ENCODE measurements around the gene MXRA5. TPM values are rescaled to one million over a fixed set of nuclear protein-coding genes. Genes with fewer than 3 reads are reported as not detected.

MXRA5 gene
- total RNA-seq (100 to 1,000 TPM in 1 of 9 donors, 10 to 100 TPM in 5, 1 to 10 TPM in 3; 3.1 to 171 (median 16.6) TPM), polyA plus RNA-seq (10 to 100 TPM in 1 of 3 donors, 1 to 10 TPM in 1, under 1 TPM in 1; 0.97 to 76.4 (median 1.8) TPM)
- long read RNA-seq, donor 1 = 0 reads
- long read RNA-seq, donor 2 = 0 reads
- long read RNA-seq, donor 3 = 0 reads
- long read RNA-seq, donor 4, partial matches to known transcripts = 1 of 5 reads
- long read RNA-seq, donor 4, other reads (novel, unspliced or antisense) = 4 of 5 reads
- long read RNA-seq, donor 5, partial matches to known transcripts = 7 of 12 reads
- long read RNA-seq, donor 5, other reads (novel, unspliced or antisense) = 5 of 12 reads
- long read RNA-seq, donor 6 = 0 reads
- long read RNA-seq, donor 7 = 0 reads
- long read RNA-seq, donor 8 = 0 reads
- long read RNA-seq, donor 9 = 0 reads
- long read RNA-seq, donor 10 = 0 reads

GRCh38 chrX:3346501-3347259 is at the start of gene MXRA5:
TSS of gene MXRA5 (minus strand) at chrX:3346652. CDS start at chrX:3343833, 2,819 bp downstream.
- DNase-seq = peak; percentile 24 to 65 (median 52)
- TF ChIP-seq CTCF (IDR thresholded peaks at IDR 0.05) = no peak
- TF ChIP-seq POLR2A (IDR thresholded peaks at IDR 0.05) = peak in 1 of 2 donors; percentile 44
- Histone ChIP-seq H3K27ac (peak within 1 kb of the TSS in 4 of 5 donors; percentile 56 to 87 (median 79)), H3K27me3 (peaks cover 12% of the 10 kb centered on the region), H3K4me1 (replicated peaks in 1 of 2) (no peaks in the 10 kb centered on the region), H3K36me3 (replicated peaks in 1 of 2) (no peaks in the 10 kb centered on the region), H3K4me3 (peak within 1 kb of the TSS in 1 of 4 donors; percentile 62), H3K9me3 (replicated peaks in 1 of 3) (no peaks in the 10 kb centered on the region)
- intact Hi-C loops (cut with DNase I) = no loop called here
- WGBS, 4 donors = 0 to 2% (median 2%) methylated on average over 1 to 70 of the region's 70 CpGs; no CpG with 5 or more reads in 1 of the 4 donors

- DNase-seq = no peak
- no peak for TF ChIP-seq CTCF (IDR thresholded peaks at IDR 0.05)
- TF ChIP-seq POLR2A (IDR thresholded peaks at IDR 0.05) = no peak
- no peak overlapping the region for H3K4me3 ChIP-seq
- H3K4me1 ChIP-seq (replicated peaks in 1 of 2) = no peaks in the 10 kb centered on the region
- no peaks in the 10 kb centered on the region for H3K9me3 ChIP-seq (replicated peaks in 1 of 3)
- 54 to 63% (median 59%) methylated on average over 7 of the region's 7 CpGs for WGBS, 4 donors
- H3K27me3 ChIP-seq = no peaks in the 10 kb centered on the region
- H3K36me3 ChIP-seq (replicated peaks in 1 of 2) = no peaks in the 10 kb centered on the region
- H3K27ac ChIP-seq = no peak overlapping the region
- intact Hi-C loops (cut with DNase I) = no loop called here
Measured at GRCh38 chrX:3393581-3394111, 47.2 kb upstream of the MXRA5 start.

GRCh38 chrX:3393178-3393577 is 46.7 kb upstream of the MXRA5 start:
- H3K4me1 ChIP-seq (replicated peaks in 1 of 2) = no peaks in the 10 kb centered on the region
- 41 to 47% (median 44%) methylated on average over 1 of the region's 1 CpG for WGBS, 4 donors

More at GRCh38 chrX:3393178-3393577, 46.7 kb upstream of the MXRA5 start:
- H3K36me3 ChIP-seq (replicated peaks in 1 of 2) = no peaks in the 10 kb centered on the region
- no peaks in the 10 kb centered on the region for H3K9me3 ChIP-seq (replicated peaks in 1 of 3)
- TF ChIP-seq CTCF (IDR thresholded peaks at IDR 0.05) (no peak), POLR2A (IDR thresholded peaks at IDR 0.05) (no peak)
- no peaks in the 10 kb centered on the region for H3K27me3 ChIP-seq
- H3K27ac ChIP-seq = no peak overlapping the region
- DNase-seq = no peak
- H3K4me3 ChIP-seq = no peak overlapping the region
- intact Hi-C loops (cut with DNase I) = no loop called here

Measured in adrenal gland (tissue), 19 donors.